NT2/D1 (cell line): Measurements from ENCODE around the gene ZNF329.

ENCODE experiments used
- SUZ12 ChIP-seq: IDR thresholded peaks from 2 replicates; pipeline ENCODE4 v1.6.1; 2011; ENCODE audit not compliant: insufficient read length, insufficient read depth; ENCODE audit errors: extremely low read depth
- YY1 ChIP-seq: IDR thresholded peaks from 2 replicates; pipeline ENCODE4 v1.6.1; 2011; ENCODE audit not compliant: insufficient read length, insufficient read depth

DNA sequence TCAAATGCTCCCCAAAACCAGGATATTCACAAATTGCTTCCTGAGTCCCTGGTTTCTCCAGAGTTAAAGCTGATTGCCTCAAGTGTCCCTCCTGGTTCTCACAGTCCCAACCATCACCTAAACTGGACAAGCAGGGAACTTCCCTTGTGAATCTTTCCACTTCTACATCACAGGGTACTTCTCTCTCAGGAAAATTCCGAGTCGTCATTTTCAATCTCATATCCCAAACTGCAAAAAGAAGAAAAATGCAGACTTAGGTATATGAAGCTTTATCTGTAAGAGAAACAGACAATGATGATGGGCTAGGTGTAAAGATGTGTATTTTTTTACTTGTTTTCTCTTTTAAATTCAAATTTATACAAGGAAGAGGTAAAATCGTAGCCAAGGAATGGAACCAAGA is 21.3 kb downstream of the ZNF329 start:
- TF ChIP-seq YY1: no peak
- no peak for TF ChIP-seq SUZ12
